ENCODE measurements around the gene EPHB2. TPM values are rescaled to one million over a fixed set of nuclear protein-coding genes. Genes with fewer than 3 reads are reported as not detected.

Gene EPHB2
- total RNA-seq, 2 experiments from 2014 or later = 0.13 TPM; not detected in 1

- Mint-ChIP-seq H3K36me3 (ENCODE audit: low read depth) (no peaks in the 10 kb centered on the region), H3K4me3 (no peak overlapping the region), H3K4me1 (ENCODE audit: low read depth) (no peaks in the 10 kb centered on the region), H3K27me3 (peaks cover 8% of the 10 kb centered on the region), H3K27ac (no peak overlapping the region), H3K9me3 (no peaks in the 10 kb centered on the region)
- CTCF ChIA-PET = no interaction called here
- no peak for ATAC-seq
- DNase-seq = no peak
- POLR2A ChIA-PET = interaction anchor here (0.6 kb wide), 1 partner anchor 237 kb away, joined by 3 read pairs; no protein-coding TSS in a partner anchor
- TF ChIP-seq CTCF (IDR thresholded peaks at IDR 0.05) = no peak
- intact Hi-C loops (cut with micrococcal nuclease) = no loop called here
These were observed 210.3 kb downstream of the EPHB2 start for GRCh38 chr1:22920734-22921451.

- ATAC-seq = no peak
- CTCF ChIA-PET = no interaction called here
- POLR2A ChIA-PET = interaction anchor here (0.6 kb wide), 1 partner anchor 237 kb away, joined by 3 read pairs; no protein-coding TSS in a partner anchor
These were observed 210.9 kb downstream of the EPHB2 start for GRCh38 chr1:22921452-22922126.

GRCh38 chr1:22922640-22923039, 212.0 kb downstream of the EPHB2 start:
- CTCF ChIA-PET = no interaction called here

More at GRCh38 chr1:22921452-22922126, 210.9 kb downstream of the EPHB2 start:
- DNase-seq = no peak
- no peak for TF ChIP-seq CTCF (IDR thresholded peaks at IDR 0.05)
- Mint-ChIP-seq H3K9me3 (no peaks in the 10 kb centered on the region), H3K27me3 (peaks cover 12% of the 10 kb centered on the region), H3K36me3 (ENCODE audit: low read depth) (no peaks in the 10 kb centered on the region), H3K27ac (no peak overlapping the region), H3K4me3 (no peak overlapping the region), H3K4me1 (ENCODE audit: low read depth) (no peaks in the 10 kb centered on the region)
- intact Hi-C loops (cut with micrococcal nuclease) = no loop called here

GRCh38 chr1:22925111-22925510, 214.5 kb downstream of the EPHB2 start:
- H3K27ac Mint-ChIP-seq = no peak overlapping the region
- POLR2A ChIA-PET = no interaction called here
- intact Hi-C loops (cut with micrococcal nuclease) = no loop called here

More at GRCh38 chr1:22922640-22923039, 212.0 kb downstream of the EPHB2 start:
- peaks cover 12% of the 10 kb centered on the region for H3K27me3 Mint-ChIP-seq
- no peaks in the 10 kb centered on the region for H3K9me3 Mint-ChIP-seq
- H3K36me3 Mint-ChIP-seq (ENCODE audit: low read depth) = no peaks in the 10 kb centered on the region
- no peak overlapping the region for H3K4me3 Mint-ChIP-seq
- ATAC-seq (no peak), DNase-seq (no peak)
- intact Hi-C loops (cut with micrococcal nuclease) = no loop called here
- H3K4me1 Mint-ChIP-seq (ENCODE audit: low read depth) = no peaks in the 10 kb centered on the region
- no peak overlapping the region for H3K27ac Mint-ChIP-seq
- POLR2A ChIA-PET = interaction anchor here (1.2 kb wide), 1 partner anchor 76 kb away, joined by 3 read pairs; no protein-coding TSS in a partner anchor
- TF ChIP-seq CTCF (IDR thresholded peaks at IDR 0.05) = no peak

More at GRCh38 chr1:22925111-22925510, 214.5 kb downstream of the EPHB2 start:
- CTCF ChIA-PET = no interaction called here
- H3K4me1 Mint-ChIP-seq (ENCODE audit: low read depth) = no peaks in the 10 kb centered on the region
- ATAC-seq (no peak), DNase-seq (no peak)
- no peaks in the 10 kb centered on the region for H3K9me3 Mint-ChIP-seq
- H3K36me3 Mint-ChIP-seq (ENCODE audit: low read depth) = no peaks in the 10 kb centered on the region
- H3K4me3 Mint-ChIP-seq = no peak overlapping the region
- TF ChIP-seq CTCF (IDR thresholded peaks at IDR 0.05) = no peak
- peaks cover 21% of the 10 kb centered on the region for H3K27me3 Mint-ChIP-seq

Data from activated CD8-positive, alpha-beta T cell treated with anti-CD3 and anti-CD28 coated beads for 36 hours (primary cell).